HepG2 (cell line): ENCODE measurements around the gene FAM89B. TPM values are rescaled to one million over a fixed set of nuclear protein-coding genes. Genes with fewer than 3 reads are reported as not detected.

Source experiments
- ATAC-seq: fragments of 200-7000 bp; cut with Tn5 transposase; 3 replicates; pipeline ENCODE4 v1.9.1; 2020; ENCODE audit warnings: mild to moderate bottlenecking, moderate library complexity
- BruUV-seq: library from RNA; stranded (reverse); fragments of 400-500 nt; replicated peaks from 2 replicates; lab custom pipeline; 2021; lab: Mats Ljungman, UMichigan
- CTCF ChIA-PET: fragments of 300-600 bp; formaldehyde crosslinking; extraction: SDS; loops from one replicate; lab custom pipeline; 2021; ENCODE audit warnings: low total read pairs, inconsistent platforms, low intra/inter-chr PET ratio; lab: Yijun Ruan, JAX
- POLR2A ChIA-PET: fragments of 350-600 bp; sonication (Branson Sonifier 250); formaldehyde crosslinking; loops from one replicate; lab custom pipeline; 2020; ENCODE audit warnings: antibody characterized with exemption, inconsistent platforms; lab: Yijun Ruan, JAX
- DNase-seq: peaks from one replicate; pipeline ENCODE4 v3.0.0-alpha.2; 2015; ENCODE audit warnings: low spot score
- FAIRE-seq: peaks from 3 replicates; lab custom pipeline; 2011; peaks lifted over from hg19 to GRCh38; lab: Jason Lieb, UNC
- H2AFZ ChIP-seq: one replicate; pipeline ENCODE4 v1.6.1; 2011; ENCODE audit warnings: low read length, inconsistent platforms
- H3K27ac ChIP-seq: fragments of 300-600 bp; 3 replicates; pipeline ENCODE4 v1.8.0; 2011; ENCODE audit warnings: mixed run types, mild to moderate bottlenecking, mixed read lengths, low read length, inconsistent platforms; ENCODE audit not compliant: insufficient read depth; ENCODE audit errors: extremely low read length
- H3K27me3 ChIP-seq, 2 experiments: fragments of 200-600 bp in 1 of 2; 2 replicates in 1 of 2; 3 replicates in 1 of 2; pipeline versions ENCODE4 v1.6.0 to v1.8.0; 2011; ENCODE audit warnings: low read length in 2 of 2, mild to moderate bottlenecking in 2 of 2, moderate library complexity in 2 of 2, inconsistent platforms in 1 of 2; ENCODE audit not compliant: insufficient read depth in 2 of 2, control insufficient read depth in 1 of 2
- H3K36me3 ChIP-seq, 2 experiments: fragments of 200-600 bp in 1 of 2; replicated peaks in 1 of 2; 2 replicates in 1 of 2; 3 replicates in 1 of 2; pipeline versions ENCODE4 v1.5.1 to v1.8.0; 2011; ENCODE audit warnings: low read length in 2 of 2, inconsistent platforms in 1 of 2; ENCODE audit not compliant: insufficient read depth in 2 of 2, control insufficient read depth in 1 of 2
- H3K4me1 ChIP-seq: 2 replicates; pipeline ENCODE4 v1.5.1; 2012; ENCODE audit warnings: low read length, inconsistent platforms; ENCODE audit not compliant: insufficient read depth
- H3K4me2 ChIP-seq: 2 replicates; pipeline ENCODE4 v1.6.0; 2011; ENCODE audit warnings: low read depth, low read length, inconsistent platforms
- H3K4me3 ChIP-seq, 3 experiments: fragments of 200-600 bp in 1 of 3; sonication (generic), shearing (Covaris generic) in 1 of 3; replicated peaks in 1 of 3; 2 replicates each; pipeline ENCODE4 v1.5.1; 2011 to 2016; ENCODE audit warnings: low read length in 3 of 3, inconsistent platforms in 2 of 3, low read depth in 2 of 3, mild to moderate bottlenecking in 2 of 3, control low read depth in 1 of 3, mixed read lengths in 1 of 3; ENCODE audit not compliant: insufficient read depth in 1 of 3
- H3K79me2 ChIP-seq: one replicate; pipeline ENCODE4 v1.6.1; 2011; ENCODE audit warnings: low read length, inconsistent platforms; ENCODE audit not compliant: insufficient read depth
- H3K9ac ChIP-seq: 2 replicates; pipeline ENCODE4 v1.6.0; 2011; ENCODE audit warnings: mild to moderate bottlenecking, low read depth, low read length, inconsistent platforms; ENCODE audit not compliant: insufficient read depth
- H3K9me3 ChIP-seq: 2 replicates; pipeline ENCODE4 v1.5.1; 2012; ENCODE audit warnings: mild to moderate bottlenecking, low read length
- H4K20me1 ChIP-seq: 2 replicates; pipeline ENCODE4 v1.6.0; 2011; ENCODE audit warnings: inconsistent platforms, mild to moderate bottlenecking, low read length, moderate library complexity; ENCODE audit not compliant: insufficient read depth
- AFF4 ChIP-seq: sonication (generic); formaldehyde crosslinking; IDR thresholded peaks from 2 replicates; pipeline ENCODE4 v1.4.0; 2020; ENCODE audit warnings: missing genetic modification reagents
- ERF ChIP-seq: IDR thresholded peaks from 2 replicates; pipeline ENCODE4 v1.6.1; 2018; ENCODE audit warnings: missing biosample characterization, missing genetic modification reagents
- ETV5 ChIP-seq: IDR thresholded peaks from 2 replicates; pipeline ENCODE4 v1.6.1; 2018; ENCODE audit warnings: missing biosample characterization, missing genetic modification reagents, inconsistent platforms, borderline replicate concordance
- ISX ChIP-seq: sonication (generic); formaldehyde crosslinking; conservative IDR thresholded peaks from 2 replicates; pipeline ENCODE4 v1.5.0; 2020; ENCODE audit warnings: missing genetic modification reagents
- KDM6A ChIP-seq: IDR thresholded peaks from 2 replicates; pipeline ENCODE4 v1.6.1; 2016; ENCODE audit warnings: low read depth
- KLF12 ChIP-seq: sonication (generic); formaldehyde crosslinking; IDR thresholded peaks from 2 replicates; pipeline ENCODE4 v1.4.0; 2020; ENCODE audit warnings: missing genetic modification reagents, borderline replicate concordance
- MEIS1 ChIP-seq: sonication (generic); formaldehyde crosslinking; IDR thresholded peaks from 2 replicates; pipeline ENCODE4 v1.9.0; 2021; ENCODE audit warnings: mild to moderate bottlenecking, missing genetic modification reagents, moderate library complexity, borderline replicate concordance
- NCOR1 ChIP-seq: fragments of 200-600 bp; sonication (generic); IDR thresholded peaks from 2 replicates; pipeline ENCODE4 v1.7.0; 2017; ENCODE audit warnings: antibody characterized with exemption, low read length, borderline replicate concordance
- NR1H2 ChIP-seq: sonication (generic); formaldehyde crosslinking; IDR thresholded peaks from 2 replicates; pipeline ENCODE4 v1.8.1; 2022; ENCODE audit warnings: low read depth, missing genetic modification reagents, borderline replicate concordance
- PITX1 ChIP-seq: sonication (generic); formaldehyde crosslinking; IDR thresholded peaks from 2 replicates; pipeline ENCODE4 v1.5.1; 2020; ENCODE audit warnings: mild to moderate bottlenecking, missing genetic modification reagents
- SIX4 ChIP-seq: sonication (generic); formaldehyde crosslinking; IDR thresholded peaks from 2 replicates; pipeline ENCODE4 v1.4.0; 2020; ENCODE audit warnings: missing genetic modification reagents
- ZC3H4 ChIP-seq: sonication (generic); formaldehyde crosslinking; IDR thresholded peaks from 2 replicates; pipeline ENCODE4 v1.4.0; 2020; ENCODE audit warnings: missing genetic modification reagents, borderline replicate concordance
- ZFP36 ChIP-seq: fragments of 150-350 bp; IDR thresholded peaks from 2 replicates; pipeline ENCODE4 v1.6.1; 2018; ENCODE audit warnings: borderline replicate concordance, low read length, low read depth; ENCODE audit not compliant: partially characterized antibody
- ZFY ChIP-seq: sonication (generic); formaldehyde crosslinking; IDR thresholded peaks from 2 replicates; pipeline ENCODE4 v1.4.0; 2020; ENCODE audit warnings: missing genetic modification reagents
- ZNF296 ChIP-seq: sonication (generic); formaldehyde crosslinking; conservative IDR thresholded peaks from 2 replicates; pipeline ENCODE4 v1.5.0; 2020; ENCODE audit warnings: mild to moderate bottlenecking, missing genetic modification reagents
- WGBS: methylation state at CpG from one replicate; pipeline ENCODE4 v1.1.6; 2017; ENCODE audit warnings: low lambda C conversion rate; 5-methylcytosine and 5-hydroxymethylcytosine counted together
- in situ Hi-C: cut with HindIII; loops from 2 replicates; pipeline ENCODE4 v1.10.0; 2017; ENCODE audit warnings: low pct_unique_long_range_greater_than_20kb; ENCODE audit not compliant: extremely low pct_ligation_motif_present
- intact Hi-C: fragments of 100-400 bp; cut with micrococcal nuclease; formaldehyde crosslinking; loops from one replicate; pipeline ENCODE4 v1.10.0; 2022; ENCODE audit not compliant: unreplicated experiment
- polyA plus RNA-seq, 8 experiments: library from polyadenylated mRNA; depleted of rRNA in 3 of 8; stranded (reverse) in 7 of 8; unstranded in 1 of 8; fragments of >200 nt; fragmentation: Illumina TruSeq in 4 of 8; extraction: Trizol in 4 of 8; gene quantifications; 2 replicates each; pipeline versions ENCODE4 v1.2.1 to v1.2.3, GENCODE V29; 2011 to 2016; ENCODE audit warnings: low read depth in 4 of 8, missing spikeins in 1 of 8, mixed read lengths in 1 of 8; ENCODE audit not compliant: insufficient read depth in 1 of 8
- total RNA-seq, 5 experiments: library from RNA; depleted of rRNA; stranded (reverse); fragments of >200 nt; fragmentation: Illumina TruSeq; extraction: Trizol; gene quantifications; 2 replicates each; pipeline ENCODE4 v1.2.3, GENCODE V29; 2016; ENCODE audit warnings: low read depth in 1 of 5

The FAM89B gene
- total and polyA plus RNA-seq, 2 of the 13 experiments (the other 11 are each of a cell fraction or from before 2014, with no cell fraction given): 5.7 to 8.0 TPM

GRCh38 chr11:65529475-65530156, 42.7 kb upstream of the FAM89B start:
- peak overlapping the region; percentile 62 for H3K4me2 ChIP-seq
- H3K4me3 ChIP-seq: 0 out of 6 replicates have a peak overlapping the region, but pooled peaks of 1 of the 3 experiments have one; percentile 32
- CTCF ChIA-PET: no interaction called here
- 35% methylated on average over 3 of the region's 10 CpGs for WGBS
- FAIRE-seq: peak; percentile 80
- peaks cover 19% of the 10 kb centered on the region for H3K79me2 ChIP-seq
- no peak overlapping the region for H2AFZ ChIP-seq
- 0 out of 2 replicates have a peak overlapping the region, but pooled peaks have one; percentile 17 for H3K9ac ChIP-seq
- in situ Hi-C loops: no loop called here
- H3K36me3 ChIP-seq: peaks cover 17 to 35% of the 10 kb centered on the region in 2 experiments
- peaks cover 47% of the 10 kb centered on the region for H3K4me1 ChIP-seq
- H4K20me1 ChIP-seq: 0 out of 2 replicates have a peak, but pooled peaks cover 3% of the 10 kb centered on the region
- peak; percentile 50 for DNase-seq
- no TSS peak for BruUV-seq
- no peaks in the 10 kb centered on the region; a peak in 1 of 5 replicates for H3K27me3 ChIP-seq
- peak; percentile 71 for ATAC-seq
- intact Hi-C loops: no loop called here
- peak overlapping the region; percentile 66 for H3K27ac ChIP-seq
- POLR2A ChIA-PET: interaction anchor here (0.6 to 1.7 kb wide), 12 partner anchors 8 to 145 kb away, joined by 3 to 12 read pairs (median 5); partner anchors contain the start of gene NEAT1
- no peaks in the 10 kb centered on the region for H3K9me3 ChIP-seq
- TF ChIP-seq PITX1 (CRISPR knock-in tag): peak; percentile 46
- no peak for TF ChIP-seq AFF4 (CRISPR knock-in tag)
- TF ChIP-seq ETV5: no peak; the same call in 1 of the 2 replicates
- TF ChIP-seq SIX4: peak; percentile 40; the same call in 1 of the 2 replicates
- no peak for TF ChIP-seq KLF12
- TF ChIP-seq ERF: no peak
- peak; percentile 83; the same call in 1 of the 2 replicates for TF ChIP-seq MEIS1 (CRISPR knock-in tag)
- 0 out of 2 replicates have a peak, but pooled peaks have one; percentile 8 for TF ChIP-seq KDM6A
- no peak for TF ChIP-seq ZC3H4
- TF ChIP-seq ISX: no peak
- 0 out of 2 replicates have a peak, but pooled peaks have one; percentile 33 for TF ChIP-seq ZNF296 (CRISPR knock-in tag)
- peak; percentile 43; the same call in 1 of the 2 replicates for TF ChIP-seq NR1H2 (CRISPR knock-in tag)
- peak; percentile 35; the same call in 1 of the 2 replicates for TF ChIP-seq ZFY (CRISPR knock-in tag)
- TF ChIP-seq NCOR1: peak; percentile 93
- peak; percentile 89 for TF ChIP-seq ZFP36
